Measurements from ENCODE around the gene GLE1. TPM values are rescaled to one million over a fixed set of nuclear protein-coding genes. Genes with fewer than 3 reads are reported as not detected.

Gene GLE1
- total and polyA plus RNA-seq, 2 donors (not counting 1 experiment from before 2014, with no cell fraction given), result 11.8 to 30.3 TPM

DNA sequence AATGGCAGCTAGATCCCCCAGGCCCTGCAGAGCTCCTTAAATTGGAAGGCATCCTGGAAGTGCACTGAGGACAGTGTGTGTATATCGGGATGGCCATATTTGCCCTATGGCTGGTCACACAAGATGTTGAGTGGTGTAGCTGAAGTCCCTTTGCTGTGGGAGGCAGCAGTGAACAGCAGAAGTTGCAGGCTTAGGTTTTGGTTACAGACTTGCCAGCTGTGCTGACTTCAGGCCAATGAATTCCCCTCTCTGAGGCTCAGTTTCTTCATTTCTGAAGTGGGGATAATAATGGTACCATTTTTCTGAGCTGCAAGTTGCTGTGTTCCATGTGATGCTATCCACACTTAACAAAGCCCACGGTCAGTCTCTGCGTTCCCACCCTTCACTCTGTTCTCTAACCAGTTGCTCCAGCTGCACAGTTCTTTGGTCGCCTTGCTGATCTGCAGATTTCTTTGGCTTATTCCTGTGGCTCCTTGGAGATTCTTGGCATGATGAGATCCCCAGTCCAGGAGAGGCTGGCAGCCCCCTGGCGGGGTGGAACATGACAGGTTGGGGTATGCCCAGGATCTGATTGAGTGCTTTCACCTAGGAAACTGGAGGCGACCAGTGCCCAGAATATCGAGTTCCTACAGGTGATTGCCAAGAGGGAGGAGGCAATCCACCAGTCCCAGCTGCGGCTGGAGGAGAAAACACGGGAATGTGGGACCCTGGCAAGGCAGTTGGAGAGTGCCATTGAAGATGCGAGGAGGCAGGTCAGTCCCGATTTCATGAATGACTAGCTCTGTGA lies 6.5 kb upstream of the GLE1 start:
- H3K9ac ChIP-seq (ENCODE audit: low read length), result no peak overlapping the region
- H3K4me3 ChIP-seq (ENCODE audit: control extremely low read depth in 1 of 5, extremely low read depth in 1 of 5, insufficient read depth in 1 of 5, low read depth in 2 of 5, low read length in 4 of 5), result no peak overlapping the region
- Mint-ChIP-seq H3K4me3 (no peak overlapping the region), H3K27ac (no peak overlapping the region), H3K9me3 (ENCODE audit: insufficient read depth) (no peaks in the 10 kb centered on the region), H3K27me3 (no peaks in the 10 kb centered on the region), H3K4me1 (peaks cover 10% of the 10 kb centered on the region)
- CTCF ChIA-PET, result interaction anchor here (1.3 kb wide), 1 partner anchor 61 kb away, joined by 3 read pairs; no protein-coding TSS in a partner anchor
- ATAC-seq (ENCODE audit: low read depth), result no peak
- no peak overlapping the region for H2AFZ ChIP-seq (ENCODE audit: insufficient read depth, low read depth, low read length, poor library complexity, severe bottlenecking)
- no peaks in the 10 kb centered on the region for H3K27me3 ChIP-seq (replicated peaks in 1 of 4; ENCODE audit: control extremely low read depth in 1 of 4, control insufficient read depth in 3 of 4, insufficient read depth in 4 of 4, low read length in 3 of 4)
- H3K36me3 ChIP-seq (replicated peaks in 1 of 2; ENCODE audit: control extremely low read depth in 1 of 2, control insufficient read depth in 1 of 2, extremely low read depth in 1 of 2, insufficient read depth in 2 of 2, low read length in 1 of 2), result peaks cover 0 to 38% of the 10 kb centered on the region in 2 experiments
- no peak overlapping the region for H3K4me2 ChIP-seq (replicated peaks; ENCODE audit: low read depth, low read length, poor library complexity, severe bottlenecking)
- DNase-seq, result no peak
- POLR2A ChIA-PET, result no interaction called here
- H3K9me3 ChIP-seq (ENCODE audit: control extremely low read depth in 1 of 3, control insufficient read depth in 2 of 3, insufficient read depth in 1 of 3, low read length in 2 of 3), result no peaks in the 10 kb centered on the region
- intact Hi-C loops (cut with micrococcal nuclease), result no loop called here
- no peaks in the 10 kb centered on the region for H3K79me2 ChIP-seq (ENCODE audit: control insufficient read depth, insufficient read depth, low read length)
- H4K20me1 ChIP-seq (ENCODE audit: control insufficient read depth, insufficient read depth, low read length, poor library complexity, severe bottlenecking), result no peaks in the 10 kb centered on the region
- no peak overlapping the region for H3K27ac ChIP-seq (ENCODE audit: low read length in 2 of 2)
- no peak for TF ChIP-seq EZH2 (IDR thresholded peaks at IDR 0.05; ENCODE audit: borderline replicate concordance, insufficient read depth, low read depth, low read length, poor library complexity, severe bottlenecking)
- TF ChIP-seq, protein P1, sequence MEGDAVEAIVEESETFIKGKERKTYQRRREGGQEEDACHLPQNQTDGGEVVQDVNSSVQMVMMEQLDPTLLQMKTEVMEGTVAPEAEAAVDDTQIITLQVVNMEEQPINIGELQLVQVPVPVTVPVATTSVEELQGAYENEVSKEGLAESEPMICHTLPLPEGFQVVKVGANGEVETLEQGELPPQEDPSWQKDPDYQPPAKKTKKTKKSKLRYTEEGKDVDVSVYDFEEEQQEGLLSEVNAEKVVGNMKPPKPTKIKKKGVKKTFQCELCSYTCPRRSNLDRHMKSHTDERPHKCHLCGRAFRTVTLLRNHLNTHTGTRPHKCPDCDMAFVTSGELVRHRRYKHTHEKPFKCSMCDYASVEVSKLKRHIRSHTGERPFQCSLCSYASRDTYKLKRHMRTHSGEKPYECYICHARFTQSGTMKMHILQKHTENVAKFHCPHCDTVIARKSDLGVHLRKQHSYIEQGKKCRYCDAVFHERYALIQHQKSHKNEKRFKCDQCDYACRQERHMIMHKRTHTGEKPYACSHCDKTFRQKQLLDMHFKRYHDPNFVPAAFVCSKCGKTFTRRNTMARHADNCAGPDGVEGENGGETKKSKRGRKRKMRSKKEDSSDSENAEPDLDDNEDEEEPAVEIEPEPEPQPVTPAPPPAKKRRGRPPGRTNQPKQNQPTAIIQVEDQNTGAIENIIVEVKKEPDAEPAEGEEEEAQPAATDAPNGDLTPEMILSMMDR (IDR thresholded peaks at IDR 0.05), result no peak
- WGBS (ENCODE audit: insufficient coverage), result 95% methylated on average over 11 of the region's 11 CpGs
- H3K4me1 ChIP-seq (ENCODE audit: control insufficient read depth in 2 of 2, insufficient read depth in 2 of 2, low read length in 2 of 2), result peaks cover 9 to 11% of the 10 kb centered on the region in 2 donors

DNA sequence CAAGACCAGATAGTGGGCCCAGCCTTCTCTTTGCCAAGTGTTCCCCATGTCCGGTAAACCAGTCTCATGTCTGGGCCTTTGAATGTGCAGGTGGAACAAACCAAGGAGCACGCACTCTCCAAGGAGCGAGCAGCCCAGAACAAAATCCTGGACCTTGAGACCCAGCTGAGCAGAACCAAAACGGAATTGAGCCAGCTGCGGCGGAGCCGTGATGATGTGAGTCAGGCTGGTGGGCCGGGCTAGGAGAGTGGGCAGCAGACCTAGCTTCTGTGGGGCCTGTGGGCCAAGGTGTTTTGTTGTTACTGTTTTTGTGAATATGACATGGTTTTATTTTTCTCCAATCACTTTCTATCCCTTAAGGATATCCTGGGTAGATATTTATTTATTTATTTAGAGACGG lies 5.6 kb upstream of the GLE1 start:
- no peaks in the 10 kb centered on the region for H4K20me1 ChIP-seq (ENCODE audit: control insufficient read depth, insufficient read depth, low read length, poor library complexity, severe bottlenecking)

More for the DNA sequence above, 5.6 kb upstream of the GLE1 start:
- no peak for ATAC-seq (ENCODE audit: low read depth)
- H3K36me3 ChIP-seq (replicated peaks in 1 of 2; ENCODE audit: control extremely low read depth in 1 of 2, control insufficient read depth in 1 of 2, extremely low read depth in 1 of 2, insufficient read depth in 2 of 2, low read length in 1 of 2), result peaks cover 0 to 35% of the 10 kb centered on the region in 2 experiments
- TF ChIP-seq EZH2 (IDR thresholded peaks at IDR 0.05; ENCODE audit: borderline replicate concordance, insufficient read depth, low read depth, low read length, poor library complexity, severe bottlenecking), result no peak
- TF ChIP-seq, protein P1 (IDR thresholded peaks at IDR 0.05), result no peak
- POLR2A ChIA-PET, result no interaction called here
- CTCF ChIA-PET, result interaction anchor here (1.3 kb wide), 1 partner anchor 62 kb away, joined by 3 read pairs; no protein-coding TSS in a partner anchor
- Mint-ChIP-seq H3K4me1 (peaks cover 12% of the 10 kb centered on the region), H3K27ac (no peak overlapping the region), H3K4me3 (no peak overlapping the region), H3K9me3 (ENCODE audit: insufficient read depth) (no peaks in the 10 kb centered on the region), H3K27me3 (no peaks in the 10 kb centered on the region)
- 100% methylated on average over 7 of the region's 9 CpGs for WGBS (ENCODE audit: insufficient coverage)
- no peak overlapping the region for H3K27ac ChIP-seq (ENCODE audit: low read length in 2 of 2)
- H3K4me3 ChIP-seq (ENCODE audit: control extremely low read depth in 1 of 5, extremely low read depth in 1 of 5, insufficient read depth in 1 of 5, low read depth in 2 of 5, low read length in 4 of 5), result no peak overlapping the region
- no peak for DNase-seq
- no peaks in the 10 kb centered on the region for H3K79me2 ChIP-seq (ENCODE audit: control insufficient read depth, insufficient read depth, low read length)
- intact Hi-C loops (cut with micrococcal nuclease), result no loop called here
- no peaks in the 10 kb centered on the region for H3K27me3 ChIP-seq (replicated peaks in 1 of 4; ENCODE audit: control extremely low read depth in 1 of 4, control insufficient read depth in 3 of 4, insufficient read depth in 4 of 4, low read length in 3 of 4)
- H2AFZ ChIP-seq (ENCODE audit: insufficient read depth, low read depth, low read length, poor library complexity, severe bottlenecking), result no peak overlapping the region
- no peaks in the 10 kb centered on the region for H3K9me3 ChIP-seq (ENCODE audit: control extremely low read depth in 1 of 3, control insufficient read depth in 2 of 3, insufficient read depth in 1 of 3, low read length in 2 of 3)
- H3K4me2 ChIP-seq (replicated peaks; ENCODE audit: low read depth, low read length, poor library complexity, severe bottlenecking), result no peak overlapping the region
- H3K4me1 ChIP-seq (ENCODE audit: control insufficient read depth in 2 of 2, insufficient read depth in 2 of 2, low read length in 2 of 2), result peaks cover 11 to 13% of the 10 kb centered on the region in 2 donors
- H3K9ac ChIP-seq (ENCODE audit: low read length), result no peak overlapping the region

Measured in B cell (primary cell).